ENCODE measurements around the gene TECR. TPM values are rescaled to one million over a fixed set of nuclear protein-coding genes. Genes with fewer than 3 reads are reported as not detected.

The TECR gene
- total RNA-seq, 2 experiments from 2014 or later = 217 to 232 TPM

- peak; percentile 85 for TF ChIP-seq CTCF (IDR thresholded peaks at IDR 0.05)
- ATAC-seq (ENCODE audit: poor library complexity) = peak; percentile 42
- Mint-ChIP-seq H3K27me3 (no peaks in the 10 kb centered on the region), H3K4me1 (ENCODE audit: low read depth) (peaks cover 70% of the 10 kb centered on the region), H3K27ac (peak overlapping the region; percentile 96), H3K9me3 (no peaks in the 10 kb centered on the region), H3K4me3 (peak overlapping the region; percentile 66), H3K36me3 (ENCODE audit: low read depth) (no peaks in the 10 kb centered on the region)
- Histone ChIP-seq H3K27me3 (ENCODE audit: control insufficient read depth in 1 of 2, insufficient read depth in 2 of 2, low read length in 2 of 2) (no peaks in the 10 kb centered on the region), H3K9me3 (ENCODE audit: control insufficient read depth in 1 of 2, insufficient read depth in 1 of 2, low read length in 2 of 2) (no peaks in the 10 kb centered on the region), H3K4me3 (ENCODE audit: low read length) (no peak overlapping the region), H3K36me3 (ENCODE audit: insufficient read depth, low read length) (no peaks in the 10 kb centered on the region), H3K4me1 (ENCODE audit: insufficient read depth, low read length) (peaks cover 53% of the 10 kb centered on the region), H3K27ac (ENCODE audit: low read depth in 1 of 2, low read length in 2 of 2) (peak overlapping the region; percentile 50 to 68)
- ChIA-PET POLR2A (interaction anchor here (1.4 to 10.0 kb wide), 10 partner anchors 8 to 414 kb away, joined by 3 to 430 read pairs (median 11); partner anchors contain the start of genes DNAJB1, GIPC1 and TECR), CTCF (interaction anchor here (0.7 to 3.9 kb wide), 7 partner anchors 10 to 370 kb away, joined by 3 to 29 read pairs (median 7); partner anchors contain the start of genes ASF1B, DNAJB1 and GIPC1)
- intact Hi-C loops (cut with DNase I, micrococcal nuclease) = loop anchor here (1.0 to 2.0 kb wide), 3 partner anchors 17 to 46 kb away; partner anchors contain the start of gene TECR (in 1 of the 2)
- DNase-seq = peak; percentile 63 to 85 (median 70)
Measured at GRCh38 chr19:14505488-14506239, 23.7 kb upstream of the TECR start.

DNA sequence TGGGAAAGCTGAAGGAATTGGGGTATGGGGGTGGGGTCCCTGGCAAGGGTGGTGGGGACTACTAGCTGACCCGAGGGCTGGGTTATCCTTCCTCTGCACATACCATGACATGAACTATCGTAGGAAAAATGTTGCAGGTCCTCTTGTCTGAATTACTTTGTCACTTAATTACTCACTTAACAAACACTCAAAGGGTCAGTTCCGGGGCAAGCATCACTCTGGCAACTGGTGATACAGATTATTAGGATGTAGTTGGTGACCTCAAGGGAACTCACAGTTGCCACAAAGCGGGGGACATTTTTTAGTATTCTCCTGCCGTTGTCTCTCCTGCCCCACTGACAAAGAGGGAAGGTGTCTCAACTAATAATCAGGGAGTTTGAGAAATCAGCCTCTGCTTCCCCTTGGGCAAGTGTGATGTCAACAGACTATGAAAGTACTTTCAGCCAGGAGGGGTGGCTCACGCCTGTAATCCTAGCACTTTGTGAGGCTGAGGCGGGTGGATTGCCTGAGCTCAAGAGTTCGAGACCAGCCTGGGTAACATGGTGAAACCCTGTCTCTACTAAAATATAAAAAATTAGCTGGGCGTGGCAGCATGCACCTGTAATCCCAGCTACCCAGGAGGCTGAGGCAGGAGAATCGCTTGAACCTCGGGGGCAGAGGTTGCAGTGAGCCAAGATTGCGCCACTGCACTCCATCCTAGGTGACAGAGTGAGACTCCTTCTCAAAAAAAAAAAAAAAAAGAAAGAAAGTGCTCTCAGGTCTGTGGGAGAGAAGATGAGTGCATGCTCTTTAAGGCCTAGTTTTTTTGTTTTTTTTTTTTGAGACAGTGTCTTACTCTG is 21.5 kb upstream of the TECR start:
- no peaks in the 10 kb centered on the region for H3K9me3 Mint-ChIP-seq
- CTCF ChIA-PET = interaction anchor here (0.7 to 3.9 kb wide), 7 partner anchors 9 to 371 kb away, joined by 3 to 29 read pairs (median 3); partner anchors contain the start of gene DNAJB1
- no peak overlapping the region for H3K4me3 ChIP-seq (ENCODE audit: low read length)
- H3K27ac Mint-ChIP-seq = peak overlapping the region; percentile 96
- ATAC-seq (ENCODE audit: poor library complexity) (no peak), DNase-seq (peak in 1 of 14 experiments; percentile 49)
- H3K27me3 ChIP-seq (ENCODE audit: control insufficient read depth in 1 of 2, insufficient read depth in 2 of 2, low read length in 2 of 2) = no peaks in the 10 kb centered on the region
- no peak for TF ChIP-seq CTCF (IDR thresholded peaks at IDR 0.05)
- H3K36me3 Mint-ChIP-seq (ENCODE audit: low read depth) = peaks cover 3% of the 10 kb centered on the region
- intact Hi-C loops (cut with DNase I, micrococcal nuclease) = loop anchor here (1.0 to 2.0 kb wide), 3 partner anchors 8 to 15 kb away; partner anchors contain the start of gene DNAJB1 (in 1 of the 2)
- no peaks in the 10 kb centered on the region for H3K9me3 ChIP-seq (ENCODE audit: control insufficient read depth in 1 of 2, insufficient read depth in 1 of 2, low read length in 2 of 2)
- POLR2A ChIA-PET = interaction anchor here (0.8 to 10.0 kb wide), 14 partner anchors 12 to 371 kb away, joined by 3 to 430 read pairs (median 8); partner anchors contain the start of genes ASF1B, DNAJB1, GIPC1 and NDUFB7
- peaks cover 53% of the 10 kb centered on the region for H3K4me1 ChIP-seq (ENCODE audit: insufficient read depth, low read length)
- no peaks in the 10 kb centered on the region for H3K36me3 ChIP-seq (ENCODE audit: insufficient read depth, low read length)
- peak overlapping the region; percentile 70 for H3K4me3 Mint-ChIP-seq
- no peaks in the 10 kb centered on the region for H3K27me3 Mint-ChIP-seq
- no peak overlapping the region for H3K27ac ChIP-seq (ENCODE audit: low read depth in 1 of 2, low read length in 2 of 2)
- H3K4me1 Mint-ChIP-seq (ENCODE audit: low read depth) = peaks cover 77% of the 10 kb centered on the region

Data from CD4-positive, alpha-beta T cell (primary cell).